ENCODE measurements around the gene MT1H.
A peak's percentile ranks its signal among the peaks of the same experiment; 100 is the strongest.

Gene MT1H

DNA sequence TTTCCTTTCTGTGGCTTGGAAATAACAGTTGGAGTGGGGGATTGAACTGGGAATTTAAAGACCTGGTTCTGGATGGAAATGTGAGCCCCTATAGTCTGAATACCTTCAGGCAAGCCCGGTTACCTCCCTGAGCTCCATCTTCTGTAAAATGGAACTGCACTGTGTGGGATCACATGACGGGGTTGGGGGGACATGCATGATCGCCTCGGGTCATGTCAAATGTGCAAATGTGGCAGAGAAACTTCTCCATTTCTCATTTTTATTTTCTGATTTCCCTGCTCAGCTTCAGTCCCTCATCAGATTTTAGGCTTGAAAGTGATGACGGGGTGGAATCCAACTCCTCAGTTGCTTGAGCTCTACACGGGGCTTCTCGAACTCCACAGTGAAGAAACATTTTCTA, 16.4 kb upstream of the MT1H start:
- TF ChIP-seq, protein P1, sequence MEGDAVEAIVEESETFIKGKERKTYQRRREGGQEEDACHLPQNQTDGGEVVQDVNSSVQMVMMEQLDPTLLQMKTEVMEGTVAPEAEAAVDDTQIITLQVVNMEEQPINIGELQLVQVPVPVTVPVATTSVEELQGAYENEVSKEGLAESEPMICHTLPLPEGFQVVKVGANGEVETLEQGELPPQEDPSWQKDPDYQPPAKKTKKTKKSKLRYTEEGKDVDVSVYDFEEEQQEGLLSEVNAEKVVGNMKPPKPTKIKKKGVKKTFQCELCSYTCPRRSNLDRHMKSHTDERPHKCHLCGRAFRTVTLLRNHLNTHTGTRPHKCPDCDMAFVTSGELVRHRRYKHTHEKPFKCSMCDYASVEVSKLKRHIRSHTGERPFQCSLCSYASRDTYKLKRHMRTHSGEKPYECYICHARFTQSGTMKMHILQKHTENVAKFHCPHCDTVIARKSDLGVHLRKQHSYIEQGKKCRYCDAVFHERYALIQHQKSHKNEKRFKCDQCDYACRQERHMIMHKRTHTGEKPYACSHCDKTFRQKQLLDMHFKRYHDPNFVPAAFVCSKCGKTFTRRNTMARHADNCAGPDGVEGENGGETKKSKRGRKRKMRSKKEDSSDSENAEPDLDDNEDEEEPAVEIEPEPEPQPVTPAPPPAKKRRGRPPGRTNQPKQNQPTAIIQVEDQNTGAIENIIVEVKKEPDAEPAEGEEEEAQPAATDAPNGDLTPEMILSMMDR (IDR thresholded peaks at IDR 0.05; ENCODE audit: low read length) = no peak
- TF ChIP-seq EZH2 (IDR thresholded peaks at IDR 0.05; ENCODE audit: borderline replicate concordance, low read length) = no peak
- Histone ChIP-seq H2AFZ (ENCODE audit: low read length) (no peak overlapping the region), H3K27me3 (ENCODE audit: insufficient read depth, low read length) (peaks cover 7% of the 10 kb centered on the region; the same call in 1 of the 2 replicates)

DNA sequence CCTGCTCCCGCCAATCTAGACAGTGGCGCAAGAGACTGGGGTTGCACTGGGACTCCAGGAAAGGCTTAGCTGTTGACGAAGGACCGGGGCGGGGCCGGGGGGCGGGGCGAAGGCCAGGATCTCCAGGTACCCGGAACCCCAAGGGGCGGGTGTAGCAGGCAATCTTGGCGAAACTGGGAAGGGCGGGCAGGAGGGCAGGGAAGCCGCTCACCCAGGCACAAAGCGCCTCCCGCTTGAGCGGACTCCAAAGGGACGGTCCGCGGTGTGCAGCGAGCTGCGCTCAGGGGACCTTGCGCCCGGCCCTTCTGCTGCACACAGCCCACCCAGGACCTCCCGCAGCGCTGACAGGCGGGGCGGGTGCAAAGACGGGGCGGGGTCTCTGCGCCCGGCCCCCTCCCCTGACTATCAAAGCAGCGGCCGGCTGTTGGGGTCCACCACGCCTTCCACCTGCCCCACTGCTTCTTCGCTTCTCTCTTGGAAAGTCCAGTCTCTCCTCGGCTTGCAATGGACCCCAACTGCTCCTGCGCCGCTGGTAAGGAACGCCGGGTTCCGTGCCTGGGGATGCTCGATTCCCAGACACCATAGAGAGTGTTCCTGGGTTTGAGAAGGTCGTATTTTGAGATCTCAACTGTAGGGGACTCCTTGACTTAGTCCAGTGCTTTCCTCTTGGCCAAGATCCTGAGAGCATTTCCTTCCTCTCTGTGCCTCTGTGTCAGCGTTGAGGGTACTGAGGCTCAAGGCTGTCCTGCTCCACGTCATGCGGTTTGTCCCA, 11.9 kb upstream of the MT1H start, which contains the start of gene MT1F:
MT1F (plus strand) TSS at position 405 of the 772 bp plus-strand sequence; CDS start at position 505, 100 bp downstream.
- Histone ChIP-seq H3K4me2 (ENCODE audit: low read length) (peak within 1 kb of the TSS; percentile 83), H3K27ac (ENCODE audit: low read depth, low read length, poor library complexity, severe bottlenecking) (no peak within 1 kb of the TSS), H3K36me3 (ENCODE audit: insufficient read depth, low read length) (no peaks in the 10 kb centered on the region), H3K79me2 (ENCODE audit: insufficient read depth, low read length) (no peaks in the 10 kb centered on the region), H4K20me1 (ENCODE audit: insufficient read depth, low read length) (no peaks in the 10 kb centered on the region), H3F3A (ENCODE audit: insufficient read depth, low read length) (no peaks in the 10 kb centered on the region), H3K4me1 (ENCODE audit: insufficient read depth, low read length, severe bottlenecking) (peaks cover 21% of the 10 kb centered on the region), H3K27me3 (ENCODE audit: insufficient read depth, low read length) (peaks cover 3% of the 10 kb centered on the region; the same call in 1 of the 2 replicates), H2AFZ (ENCODE audit: low read length) (peak within 1 kb of the TSS; percentile 26; the same call in 1 of the 2 replicates), H3K4me3 (ENCODE audit: low read depth, low read length, poor library complexity, severe bottlenecking) (peak within 1 kb of the TSS; percentile 68), H3K9ac (ENCODE audit: low read length) (peak within 1 kb of the TSS; percentile 50; the same call in 1 of the 2 replicates), H3K9me3 (ENCODE audit: low read length) (no peaks in the 10 kb centered on the region), H3K9me2 (ENCODE audit: low read depth, low read length) (no peaks in the 10 kb centered on the region)
- no peak for TF ChIP-seq EZH2 (IDR thresholded peaks at IDR 0.05; ENCODE audit: borderline replicate concordance, low read length)
- TF ChIP-seq, protein P1 (IDR thresholded peaks at IDR 0.05; ENCODE audit: low read length) = no peak

More for the DNA sequence above, 16.4 kb upstream of the MT1H start:
- no peak overlapping the region; the same call in 1 of the 2 replicates for H3K9ac ChIP-seq (ENCODE audit: low read length)
- no peak overlapping the region for H3K27ac ChIP-seq (ENCODE audit: low read depth, low read length, poor library complexity, severe bottlenecking)
- peaks cover 19% of the 10 kb centered on the region for H3K4me1 ChIP-seq (ENCODE audit: insufficient read depth, low read length, severe bottlenecking)
- H3K9me3 ChIP-seq (ENCODE audit: low read length) = no peaks in the 10 kb centered on the region
- no peaks in the 10 kb centered on the region for H3K36me3 ChIP-seq (ENCODE audit: insufficient read depth, low read length)
- no peaks in the 10 kb centered on the region for H3F3A ChIP-seq (ENCODE audit: insufficient read depth, low read length)
- H3K9me2 ChIP-seq (ENCODE audit: low read depth, low read length) = no peaks in the 10 kb centered on the region
- no peaks in the 10 kb centered on the region for H3K79me2 ChIP-seq (ENCODE audit: insufficient read depth, low read length)
- no peaks in the 10 kb centered on the region for H4K20me1 ChIP-seq (ENCODE audit: insufficient read depth, low read length)
- H3K4me2 ChIP-seq (ENCODE audit: low read length) = peak overlapping the region; percentile 40; the same call in 1 of the 2 replicates
- no peak overlapping the region for H3K4me3 ChIP-seq (ENCODE audit: low read depth, low read length, poor library complexity, severe bottlenecking)

DNA sequence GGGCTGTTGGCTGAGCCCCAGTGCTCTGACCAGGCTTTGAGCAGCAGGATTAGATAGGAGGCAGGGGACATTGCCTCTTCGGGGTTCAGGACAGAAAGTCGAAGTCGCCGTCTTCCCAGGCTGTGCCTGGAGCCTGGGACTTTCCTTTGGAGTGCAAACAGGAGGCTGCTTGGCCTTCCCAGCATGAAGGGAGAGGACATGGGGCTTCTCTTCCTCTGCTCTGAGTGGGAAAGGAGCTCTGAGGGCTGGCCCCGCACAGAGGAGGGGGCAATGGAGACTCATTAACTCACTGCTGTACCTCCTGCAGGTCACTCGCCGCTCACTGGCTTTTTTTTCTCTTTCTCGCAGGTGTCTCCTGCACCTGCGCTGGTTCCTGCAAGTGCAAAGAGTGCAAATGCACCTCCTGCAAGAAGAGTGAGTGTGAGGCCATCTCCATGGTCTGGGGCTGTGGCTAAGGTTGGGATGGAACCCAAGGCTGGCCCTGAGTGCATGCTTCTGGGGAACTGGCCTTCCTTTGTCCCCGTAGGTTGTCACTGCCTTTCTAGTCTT, 11.2 kb upstream of the MT1H start:
- Histone ChIP-seq H3K9ac (ENCODE audit: low read length) (peak overlapping the region; percentile 50; the same call in 1 of the 2 replicates), H3K4me2 (ENCODE audit: low read length) (peak overlapping the region; percentile 83)

More for the DNA sequence above, 11.2 kb upstream of the MT1H start:
- no peaks in the 10 kb centered on the region for H3K9me3 ChIP-seq (ENCODE audit: low read length)
- H3F3A ChIP-seq (ENCODE audit: insufficient read depth, low read length) = no peaks in the 10 kb centered on the region
- H3K4me1 ChIP-seq (ENCODE audit: insufficient read depth, low read length, severe bottlenecking) = peaks cover 14% of the 10 kb centered on the region
- no peaks in the 10 kb centered on the region for H3K27me3 ChIP-seq (ENCODE audit: insufficient read depth, low read length)
- H4K20me1 ChIP-seq (ENCODE audit: insufficient read depth, low read length) = no peaks in the 10 kb centered on the region
- H3K4me3 ChIP-seq (ENCODE audit: low read depth, low read length, poor library complexity, severe bottlenecking) = peak overlapping the region; percentile 68
- TF ChIP-seq, protein P1 (IDR thresholded peaks at IDR 0.05; ENCODE audit: low read length) = no peak
- TF ChIP-seq EZH2 (IDR thresholded peaks at IDR 0.05; ENCODE audit: borderline replicate concordance, low read length) = no peak
- no peaks in the 10 kb centered on the region for H3K79me2 ChIP-seq (ENCODE audit: insufficient read depth, low read length)
- H2AFZ ChIP-seq (ENCODE audit: low read length) = no peak overlapping the region
- no peaks in the 10 kb centered on the region for H3K9me2 ChIP-seq (ENCODE audit: low read depth, low read length)
- no peaks in the 10 kb centered on the region for H3K36me3 ChIP-seq (ENCODE audit: insufficient read depth, low read length)
- H3K27ac ChIP-seq (ENCODE audit: low read depth, low read length, poor library complexity, severe bottlenecking) = no peak overlapping the region
